Stimulated activated CD4-positive, alpha-beta T cell treated with anti-CD3 and anti-CD28 coated beads, TNF-alpha, amount 100 ng/mL, for 48 hours (primary cell): ENCODE results near the gene NTHL1.

Source experiments
- DNase-seq, 3 donors: peaks; one replicate each; pipeline ENCODE4 v3.0.0-alpha.2; 2020; ENCODE audit warnings: low read depth in 3 of 3

The NTHL1 gene

GRCh38 chr16:1991948-1992703 lies 55.5 kb downstream of the NTHL1 start:
- DNase-seq, result peak; percentile 97 to 98 (median 97)

- no peak for DNase-seq
Measured at GRCh38 chr16:1991588-1991947, 56.1 kb downstream of the NTHL1 start.

- DNase-seq, result no peak
Measured at GRCh38 chr16:1991135-1991551, 56.5 kb downstream of the NTHL1 start.

GRCh38 chr16:1990351-1991134 lies 57.1 kb downstream of the NTHL1 start:
- DNase-seq, result no peak

- no peak for DNase-seq
Measured at GRCh38 chr16:1990101-1990350, 57.6 kb downstream of the NTHL1 start.
